HG03520 (cell line): ENCODE data around the gene XKRX.
A peak's percentile ranks its signal among the peaks of the same experiment; 100 is the strongest.

Source experiments
- ATAC-seq: cut with Tn5 transposase; IDR thresholded peaks from one replicate; pipeline ENCODE4 v1.9.1; 2021; ENCODE audit warnings: mild to moderate bottlenecking, moderate library complexity; ENCODE audit not compliant: unreplicated experiment

Gene XKRX

DNA sequence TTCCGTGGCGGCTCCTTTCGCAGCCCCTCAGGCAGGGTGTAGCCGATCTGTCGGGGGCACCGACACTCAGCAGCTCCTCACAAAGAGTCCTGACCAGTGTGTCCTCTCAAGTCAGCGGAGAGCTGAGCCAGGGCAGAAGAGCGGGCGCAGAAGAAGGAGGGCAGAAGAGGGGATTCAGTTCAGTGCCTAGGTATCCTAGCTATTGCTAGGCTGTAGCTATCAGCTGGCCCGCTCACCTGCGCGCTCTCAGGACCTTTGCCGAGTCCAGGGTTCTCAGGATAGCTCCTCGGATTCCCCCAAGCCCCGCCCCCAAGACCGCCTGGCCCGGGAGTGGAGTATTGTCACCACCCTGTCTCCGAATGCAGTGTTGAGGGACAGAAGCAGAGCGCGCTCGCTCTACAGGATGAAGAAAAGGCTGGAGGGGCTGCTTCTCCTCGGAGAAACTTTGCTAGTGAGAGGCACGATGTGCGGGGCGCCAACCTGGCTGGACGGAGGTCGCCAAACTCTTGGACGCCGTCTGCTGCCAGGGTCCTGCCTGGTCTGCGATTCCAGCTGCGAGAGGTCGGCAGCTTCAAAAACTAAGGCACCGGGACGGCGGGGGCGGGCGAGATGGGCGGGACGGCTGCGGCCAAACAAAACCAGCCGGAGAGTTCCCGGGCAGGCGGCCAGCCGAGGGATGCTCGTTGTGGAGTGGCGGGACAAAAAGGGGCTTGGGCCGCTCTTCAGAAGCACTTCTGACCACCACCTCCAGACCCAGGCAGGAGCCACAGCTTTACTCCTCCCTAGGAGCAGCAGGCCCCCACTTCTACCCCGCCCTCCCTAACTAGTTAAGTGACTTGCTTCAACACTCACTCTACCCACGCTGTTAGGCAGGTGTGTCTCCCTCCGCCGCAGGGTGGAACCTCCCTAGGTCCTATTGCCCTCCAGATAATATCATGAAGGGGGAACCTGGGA, at the start of gene XKRX:
TSS of gene XKRX (minus strand) at position 258 of the 954 bp plus-strand sequence. CDS start 613 bp downstream, outside the sequence.
- peak; percentile 56 for ATAC-seq

DNA sequence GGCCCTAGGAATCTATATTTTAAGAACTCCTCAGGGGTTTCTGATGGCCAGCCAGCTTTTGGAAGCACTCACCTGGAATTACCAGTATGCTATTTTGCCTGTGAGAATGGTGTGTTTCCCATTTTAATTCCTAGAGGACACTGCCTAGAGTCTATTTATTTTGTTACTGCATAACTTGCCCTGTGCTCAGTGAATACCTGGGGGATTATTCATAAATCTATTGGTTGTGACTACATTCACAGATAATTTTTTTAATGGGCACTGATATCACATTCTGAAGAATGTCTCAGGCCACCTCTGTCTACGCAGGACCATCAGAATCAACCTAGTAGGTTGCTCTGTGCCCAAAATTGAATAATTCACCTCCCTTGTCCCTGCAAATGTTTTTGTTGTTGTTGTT, 47.5 kb upstream of the XKRX start:
- no peak for ATAC-seq

DNA sequence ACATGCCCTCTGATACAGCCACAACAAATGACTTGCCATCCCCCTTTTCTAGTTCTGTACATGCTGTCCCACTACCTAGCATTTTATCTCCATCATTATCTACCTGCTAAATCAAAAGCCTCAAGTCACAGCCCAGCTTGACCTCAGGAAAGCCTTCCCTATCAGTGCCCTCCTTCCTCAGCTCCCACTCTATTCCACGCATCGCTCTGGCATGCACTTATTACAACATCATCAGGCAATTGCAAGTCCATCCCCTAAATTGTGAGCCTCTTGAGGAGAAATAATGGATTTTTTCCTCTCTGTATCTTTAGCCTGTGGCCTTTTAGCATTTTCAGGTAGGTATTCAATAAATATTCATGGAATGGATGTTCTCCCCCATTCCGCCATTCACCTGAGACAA, 46.5 kb upstream of the XKRX start:
- no peak for ATAC-seq

DNA sequence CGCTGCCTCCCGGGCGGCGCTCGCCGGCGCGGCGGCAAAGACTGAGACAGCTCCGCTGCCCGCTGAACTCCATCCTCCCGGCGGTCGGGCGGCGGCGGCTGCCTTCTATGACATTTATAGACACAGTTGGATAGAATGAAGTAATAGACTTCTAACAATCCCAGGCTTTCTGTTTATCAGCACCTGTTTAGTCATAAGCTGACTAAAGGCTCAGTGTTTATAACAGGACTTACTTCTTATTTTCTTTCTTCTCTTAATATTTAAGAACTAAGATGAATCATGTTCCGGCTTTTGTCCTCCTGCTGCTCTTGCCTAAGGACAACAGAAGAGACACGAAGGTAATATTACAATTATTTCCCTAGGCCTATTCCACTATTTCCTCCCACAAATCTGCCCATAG, 44.7 kb upstream of the XKRX start:
- ATAC-seq: no peak

DNA sequence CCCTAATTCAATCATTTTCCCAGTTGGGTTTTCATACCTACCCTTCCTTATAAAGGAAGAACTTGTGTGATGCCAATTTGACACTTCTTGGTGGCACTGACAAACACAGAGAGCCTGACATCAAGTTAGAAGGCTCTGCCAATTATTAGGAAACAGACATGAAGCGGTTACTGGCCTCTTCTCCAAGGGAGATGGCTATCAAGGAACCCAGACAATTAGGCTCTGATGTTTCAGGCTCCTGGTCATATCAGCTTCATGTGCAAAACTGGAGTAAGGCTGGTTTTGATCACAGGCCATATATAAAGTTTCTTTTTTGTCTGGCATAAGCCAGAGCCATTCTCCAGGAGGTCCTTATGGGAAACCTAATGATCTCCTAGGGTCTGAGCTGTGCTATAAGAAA, 41.2 kb upstream of the XKRX start:
- ATAC-seq: no peak

DNA sequence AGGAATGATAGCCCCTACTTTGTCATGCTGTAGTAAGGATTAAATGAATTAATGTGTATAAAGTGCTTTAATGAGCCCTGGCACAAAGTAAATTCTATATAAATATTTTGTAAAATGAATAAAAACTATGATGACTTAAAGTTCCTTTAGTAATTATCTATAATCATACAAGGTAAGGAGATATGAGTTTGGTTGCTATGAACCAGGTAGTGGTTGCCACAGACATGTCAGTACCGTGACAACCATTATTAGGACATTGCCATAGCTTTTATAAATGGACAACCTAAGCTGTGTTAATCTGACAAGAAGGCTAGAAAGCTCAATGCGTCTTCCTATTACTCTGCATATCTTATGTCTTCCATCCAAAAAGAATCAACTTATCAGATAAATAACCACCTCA, 40.7 kb upstream of the XKRX start, which contains the start of gene ARL13A:
TSS of gene ARL13A (plus strand) at position 301 of the 400 bp plus-strand sequence. CDS start 3,982 bp downstream, outside the sequence.
- no peak for ATAC-seq

DNA sequence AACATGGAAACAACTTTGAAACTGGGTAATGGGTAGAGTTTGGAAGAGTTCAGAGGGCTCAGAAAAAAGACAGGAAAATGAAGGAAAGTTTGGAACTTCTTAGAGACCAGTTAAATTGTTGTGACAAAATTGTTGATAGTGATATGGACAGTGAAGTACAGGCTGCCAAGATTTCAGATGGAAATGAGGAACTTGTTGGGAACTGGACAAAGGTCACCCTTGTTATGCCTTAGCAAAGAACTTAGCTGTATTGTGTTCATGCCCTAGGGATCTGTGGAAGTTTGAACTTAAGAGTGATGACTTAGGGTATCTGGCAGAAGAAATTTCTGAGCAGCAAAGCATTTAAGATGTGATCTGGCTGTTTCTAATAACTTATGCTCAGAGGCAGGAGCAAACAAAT, 35.6 kb upstream of the XKRX start:
- no peak for ATAC-seq

DNA sequence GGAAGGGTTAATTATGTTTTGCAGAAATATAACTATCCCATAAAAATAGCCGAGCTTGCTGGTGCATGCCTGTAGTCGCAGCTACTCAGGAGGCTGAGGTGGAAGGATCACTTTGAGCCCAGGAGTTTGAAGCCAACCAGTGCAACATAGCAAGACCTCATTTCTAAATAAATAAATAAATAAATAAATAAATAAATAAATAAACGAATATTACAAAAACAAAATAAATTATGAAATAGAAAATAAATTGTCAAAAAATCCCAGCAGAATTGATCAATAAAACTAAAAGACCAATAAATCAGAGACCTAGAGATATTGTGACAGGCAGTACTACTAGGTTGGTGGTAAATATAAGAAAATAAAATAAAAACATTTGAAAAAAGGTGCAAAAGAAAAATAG, 34.1 kb upstream of the XKRX start:
- no peak for ATAC-seq

DNA sequence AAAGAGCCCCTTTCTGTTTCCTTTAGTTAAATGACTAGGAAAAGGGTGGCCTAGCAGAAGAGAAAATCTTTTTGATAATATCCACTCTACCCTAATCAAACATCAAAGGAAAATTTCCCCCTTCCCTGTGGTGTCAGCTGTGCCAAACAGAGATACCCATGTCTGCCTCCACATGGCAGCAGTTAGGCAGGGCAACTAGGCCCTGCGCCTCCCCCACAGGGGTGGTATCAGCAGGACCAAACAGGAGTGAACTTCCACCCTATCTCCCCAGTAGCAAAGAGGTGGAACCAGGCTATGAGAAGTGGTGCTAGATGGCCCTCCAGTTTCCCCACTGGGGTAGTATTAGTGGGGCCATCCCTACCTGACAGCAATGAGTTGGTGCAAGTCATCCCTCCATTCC, 19.8 kb upstream of the XKRX start:
- no peak for ATAC-seq

DNA sequence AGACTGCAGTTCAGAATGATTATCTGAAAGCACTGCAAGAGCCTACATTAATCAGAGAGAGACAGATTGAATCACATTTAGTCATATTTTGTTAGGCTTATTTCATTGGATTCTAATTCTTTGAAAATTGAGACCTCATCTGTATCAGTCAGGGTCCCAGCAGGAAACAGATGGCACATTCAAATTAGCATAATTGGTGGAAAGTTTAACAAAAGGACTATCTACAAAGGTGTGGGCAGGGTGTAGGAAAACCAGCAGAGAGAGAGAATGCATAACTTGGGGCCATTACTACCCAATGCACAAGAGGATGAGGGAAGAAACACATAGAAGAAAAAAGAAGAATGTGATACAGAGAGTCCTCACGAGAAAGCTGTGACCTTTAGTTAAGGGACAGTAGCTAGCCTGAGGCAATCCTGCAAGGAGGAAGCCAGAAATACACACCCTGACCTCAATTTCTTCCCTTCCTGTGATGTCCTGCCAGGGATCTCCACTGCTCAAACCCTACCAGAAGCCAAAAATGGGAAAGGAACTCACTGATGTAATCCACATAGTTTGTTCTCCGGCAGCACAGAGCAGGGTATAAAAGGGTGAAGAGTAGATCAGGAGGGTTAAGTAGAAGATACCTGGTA, 17.7 kb upstream of the XKRX start:
- ATAC-seq: no peak

DNA sequence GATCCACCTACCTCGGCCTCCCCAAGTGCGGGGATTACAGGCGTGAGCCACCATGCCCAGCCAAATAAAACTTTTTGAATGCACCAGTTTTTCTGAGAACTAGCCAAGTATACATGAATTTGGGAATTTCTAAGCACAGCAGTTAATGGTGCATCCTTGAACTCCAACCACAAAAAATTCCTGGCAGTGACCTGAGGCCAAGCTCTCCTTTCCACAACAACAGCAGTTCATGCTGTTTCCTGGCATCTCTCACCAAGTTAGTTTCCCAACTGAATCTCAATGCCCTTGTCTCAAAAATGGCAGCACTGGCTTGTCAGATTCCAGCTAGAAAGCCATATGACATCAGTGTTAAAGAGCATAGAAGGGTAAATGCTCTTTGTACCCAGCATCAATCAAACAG, 15.9 kb upstream of the XKRX start:
- no peak for ATAC-seq

DNA sequence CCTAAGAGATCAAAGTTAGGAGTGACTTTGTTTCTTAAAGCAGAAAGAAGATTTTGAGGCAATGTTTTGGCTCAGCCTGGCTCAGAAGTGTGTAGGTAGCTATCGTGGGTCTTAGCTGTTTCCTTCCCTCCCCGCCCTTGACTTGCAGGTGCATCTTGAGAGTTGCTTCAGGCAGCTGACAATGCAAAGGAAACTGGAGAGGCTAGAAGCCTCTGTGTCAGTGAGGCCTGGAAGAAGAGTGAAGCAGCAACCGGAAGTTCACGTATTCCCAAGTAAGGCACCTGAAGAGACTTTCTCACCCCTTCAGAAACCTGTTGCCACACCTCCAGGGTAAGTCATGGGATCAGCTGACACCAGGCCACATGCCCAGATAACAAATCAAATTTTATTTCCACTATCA, 10.6 kb upstream of the XKRX start:
- ATAC-seq: no peak

DNA sequence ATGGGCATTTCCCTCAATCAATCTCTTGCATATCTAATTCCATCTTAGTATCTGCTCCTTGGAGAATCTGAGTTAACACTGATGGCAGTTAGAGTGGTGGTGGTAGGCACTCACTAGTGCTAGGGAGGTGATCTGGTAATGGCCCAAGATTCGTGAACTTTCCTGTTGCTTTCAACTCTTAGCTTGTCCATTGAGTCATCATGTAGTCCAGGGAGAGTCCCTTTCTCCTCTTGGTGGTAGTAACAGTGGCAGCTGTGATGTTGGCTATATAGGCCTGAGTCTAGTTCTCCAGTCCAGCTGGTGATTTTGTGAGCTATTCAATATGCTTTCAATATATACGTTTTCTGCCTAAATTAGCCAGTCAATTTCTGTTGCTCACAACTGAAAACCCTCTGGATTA, 7.0 kb upstream of the XKRX start:
- ATAC-seq: no peak

DNA sequence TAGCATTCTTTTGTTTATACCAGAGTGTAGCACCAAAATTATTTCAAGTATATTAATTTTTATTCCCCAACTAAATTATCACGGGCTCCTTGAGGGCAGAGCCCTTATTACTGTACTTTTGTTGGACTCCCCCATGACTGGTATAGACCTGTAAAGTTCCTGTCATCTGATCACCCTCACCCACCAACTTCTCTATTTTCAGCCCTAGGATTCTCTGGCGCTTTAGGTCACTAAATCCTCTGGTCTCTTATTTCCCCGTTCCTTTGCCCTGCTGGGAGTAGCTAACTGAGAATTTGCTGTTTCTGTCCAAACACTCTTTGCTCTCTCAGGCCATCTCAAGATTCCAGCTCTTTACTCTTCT, 3.2 kb upstream of the XKRX start:
- ATAC-seq: peak; percentile 13

DNA sequence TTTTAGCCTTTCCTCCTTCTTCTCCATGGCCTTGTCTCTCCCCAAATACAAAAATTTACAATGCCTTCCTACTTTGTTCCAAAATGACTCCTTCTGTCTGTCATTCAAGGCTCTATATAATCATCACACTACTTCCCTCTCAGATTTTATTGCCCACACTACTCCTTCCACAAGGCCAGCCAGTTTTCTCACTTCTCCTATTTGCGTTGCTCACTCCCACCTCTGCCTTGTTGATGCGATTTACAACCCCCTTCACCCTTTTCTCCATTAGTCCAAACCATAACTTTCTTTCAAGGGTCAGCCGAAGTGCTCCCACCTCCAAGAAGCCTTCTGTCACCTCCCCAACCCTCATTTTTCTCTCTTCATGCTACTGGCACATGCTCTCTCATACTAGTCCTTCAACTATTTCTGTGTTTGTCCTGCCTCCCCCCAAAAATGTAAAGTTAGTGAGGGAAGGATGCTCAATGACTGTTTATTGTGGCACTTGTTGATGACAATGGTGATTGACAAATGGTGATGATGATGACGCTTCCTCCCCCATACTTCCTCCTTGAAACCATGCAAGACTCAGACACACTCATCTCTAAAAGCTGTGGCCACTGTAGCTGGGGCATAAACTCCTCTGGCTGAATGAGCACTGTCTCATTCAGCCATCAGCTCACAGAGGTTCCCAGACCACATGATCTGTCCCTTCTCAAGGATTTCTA, 2.7 kb upstream of the XKRX start:
- peak; percentile 68 for ATAC-seq

DNA sequence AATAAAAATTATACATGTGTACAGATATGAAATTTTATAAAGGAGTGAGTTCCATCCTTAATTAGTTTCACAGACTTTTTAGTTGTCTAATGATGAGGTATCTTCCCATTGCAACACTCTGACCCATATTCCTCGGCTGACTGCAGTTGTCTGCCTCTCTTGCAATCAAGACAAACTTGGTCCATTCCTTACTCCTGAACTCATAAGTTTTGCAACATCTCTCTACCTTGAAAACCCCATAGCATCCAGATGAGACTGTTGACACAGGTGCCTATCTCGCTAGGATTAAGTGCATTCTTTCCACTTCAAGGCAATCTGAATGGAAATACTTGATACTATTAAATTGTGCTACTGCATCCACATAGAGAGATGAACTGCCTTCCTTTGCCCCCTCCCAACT, 2.3 kb downstream of the XKRX start:
- ATAC-seq: no peak

DNA sequence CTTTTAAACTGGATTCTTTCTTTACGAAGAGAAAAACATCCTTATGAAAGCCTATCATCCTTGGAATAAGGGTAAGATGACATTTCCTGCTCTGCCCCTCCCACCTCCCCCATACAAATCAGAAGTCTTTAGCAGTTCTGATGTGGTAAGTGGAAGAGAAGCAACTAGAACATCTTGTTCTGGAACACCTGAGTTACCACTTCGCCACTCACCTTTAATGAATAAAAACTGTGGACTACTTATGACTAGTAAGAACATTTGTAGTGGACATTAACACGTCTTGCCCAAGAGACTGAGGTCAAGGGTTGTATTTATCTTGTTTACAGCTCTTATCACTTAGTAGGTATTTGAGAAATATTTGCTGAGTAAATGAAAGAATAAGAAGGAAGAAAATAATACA, 4.3 kb downstream of the XKRX start:
- ATAC-seq: no peak

DNA sequence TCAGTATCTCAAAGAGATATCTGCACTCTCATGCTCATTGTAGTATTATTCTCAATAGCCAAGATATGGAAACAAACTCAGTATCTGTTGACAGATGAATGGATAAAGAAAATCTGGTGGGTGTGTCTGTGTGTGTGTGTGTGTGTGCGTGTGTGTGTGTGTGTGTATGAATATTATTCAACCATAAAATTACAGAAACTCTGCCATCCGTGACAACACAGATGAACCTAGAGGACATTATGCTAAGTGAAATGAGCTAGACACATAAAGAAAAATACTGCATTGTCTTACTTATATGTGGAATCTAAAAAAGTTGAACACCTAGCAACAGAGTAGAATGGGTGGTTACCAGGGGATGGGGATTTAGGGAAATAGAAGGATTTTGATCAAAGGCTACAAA, 13.2 kb downstream of the XKRX start:
- no peak for ATAC-seq

DNA sequence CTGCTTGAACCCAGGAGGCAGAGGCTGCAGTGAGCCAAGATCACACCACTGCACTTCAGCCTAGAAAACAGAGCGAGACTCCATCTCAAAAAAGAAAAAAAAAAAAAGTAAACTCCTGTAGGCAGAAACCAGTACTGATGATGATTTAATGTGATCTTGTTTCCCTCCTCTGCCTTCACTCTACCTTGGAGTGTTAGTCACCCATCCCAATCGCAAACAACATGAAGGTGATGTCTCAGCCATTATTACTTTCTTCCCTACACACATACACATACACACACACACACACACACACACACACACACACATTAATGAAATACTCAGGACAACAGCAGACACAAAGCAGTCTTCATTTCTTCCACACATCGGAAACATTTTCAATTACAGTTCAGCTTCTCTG, 15.6 kb downstream of the XKRX start:
- ATAC-seq: no peak

DNA sequence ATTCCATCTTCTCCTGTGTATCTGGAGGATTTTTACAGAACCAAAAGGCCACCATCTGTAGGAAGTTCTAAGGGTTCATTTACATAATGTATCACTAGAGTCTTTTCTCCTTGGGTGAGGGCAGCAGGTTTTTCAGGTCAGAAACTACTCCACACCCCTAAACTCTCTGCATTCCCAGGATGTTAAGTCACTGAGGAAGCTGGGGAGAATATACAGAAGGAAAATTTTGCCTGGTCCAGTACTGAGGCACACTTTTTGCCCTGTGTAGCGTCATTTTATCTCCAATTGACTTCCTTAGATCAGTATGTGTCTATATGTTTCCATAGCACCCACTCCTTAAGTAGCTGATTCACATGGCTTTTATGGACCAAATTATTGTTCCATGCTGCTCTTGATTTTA, 17.0 kb downstream of the XKRX start:
- no peak for ATAC-seq

DNA sequence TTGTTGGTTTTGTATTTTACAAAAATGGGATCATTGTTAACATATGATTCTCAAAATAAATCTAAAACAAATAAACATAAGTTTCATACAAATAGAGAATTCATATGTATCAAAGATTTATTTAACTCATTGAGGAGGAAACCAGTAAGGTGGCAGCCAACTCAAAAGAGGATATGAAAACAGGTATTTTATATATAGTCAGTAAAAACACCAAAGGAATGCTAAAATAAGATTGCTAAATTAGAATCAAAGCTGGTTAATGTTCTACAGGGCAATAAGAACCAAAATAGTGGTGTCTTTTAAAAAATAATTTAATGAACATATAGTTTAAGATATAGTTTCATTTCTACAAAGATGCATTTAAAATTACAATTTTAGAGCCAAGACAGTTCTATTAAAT, 23.1 kb downstream of the XKRX start:
- no peak for ATAC-seq

DNA sequence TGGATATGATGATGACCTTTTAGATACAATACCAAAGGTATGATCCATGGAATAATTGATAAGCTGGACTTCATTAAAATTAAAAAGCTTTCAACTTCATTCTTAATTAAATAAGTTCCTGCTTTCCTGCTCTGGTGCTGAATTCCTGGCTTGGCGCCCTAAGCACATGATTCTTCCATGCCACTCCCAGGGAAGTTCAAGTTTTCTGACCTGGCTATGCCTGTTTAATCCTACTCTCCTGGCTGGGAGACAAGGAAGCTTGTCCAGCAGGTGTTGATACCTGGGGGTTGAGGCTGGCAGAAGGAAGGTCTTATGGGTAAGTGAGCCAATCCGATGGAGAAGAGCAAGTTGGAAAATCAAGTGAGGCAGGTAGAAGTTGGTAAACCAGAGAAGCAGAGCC, 24.3 kb downstream of the XKRX start:
- no peak for ATAC-seq
